Ovary (tissue), 3 donors: ENCODE results near the gene PEPD.

Experiments
- CTCF ChIP-seq, 3 donors: fragments of 450-650 bp in 2 of 3; fragments of 200-600 bp in 1 of 3; IDR thresholded peaks; one replicate each; pipeline versions ENCODE4 v1.5.1 to v1.8.0; 2016 to 2022; ENCODE audit warnings: antibody characterized with exemption in 3 of 3, mild to moderate bottlenecking in 1 of 3
- EP300 ChIP-seq: sonication (generic); formaldehyde crosslinking; IDR thresholded peaks from one replicate; pipeline ENCODE4 v1.6.1; 2017; ENCODE audit warnings: antibody characterized with exemption
- POLR2A ChIP-seq: fragments of 450-650 bp; IDR thresholded peaks from one replicate; pipeline ENCODE4 v1.6.1; 2017; ENCODE audit warnings: antibody characterized with exemption, mild to moderate bottlenecking, moderate library complexity
- donor health status: DM: no; HTN: no; CAD: no.

- no peak for TF ChIP-seq CTCF (IDR thresholded peaks at IDR 0.05)
- TF ChIP-seq EP300: no peak
- TF ChIP-seq POLR2A: no peak
Measured at GRCh38 chr19:33468361-33469170, 53.0 kb downstream of the PEPD start.
